Measurements from ENCODE around the gene TENM4. TPM values are rescaled to one million over a fixed set of nuclear protein-coding genes. Genes with fewer than 3 reads are reported as not detected.

Gene TENM4
- total RNA-seq (2016; rRNA removed; fragmentation: Illumina TruSeq; extraction: Trizol) = not detected in 2 replicates
- total RNA-seq (2016; cell fraction: cytosol; rRNA removed; fragmentation: Illumina TruSeq; extraction: Trizol; ENCODE audit: low read depth) = not detected in 2 replicates
- total RNA-seq (2016; cell fraction: insoluble cytoplasmic fraction; rRNA removed; fragmentation: Illumina TruSeq; extraction: Trizol) = not detected in 2 replicates
- not detected in 2 replicates for total RNA-seq (2016; cell fraction: membrane; rRNA removed; fragmentation: Illumina TruSeq; extraction: Trizol)
- total RNA-seq (2016; cell fraction: nucleus; rRNA removed; fragmentation: Illumina TruSeq; extraction: Trizol) = not detected in 2 replicates
- under 0.01 TPM in 1 of 2 replicates, not detected in the other for polyA plus RNA-seq (2011; rRNA removed)
- not detected in 2 replicates for polyA plus RNA-seq (2011; cell fraction: cytosol; rRNA removed)
- not detected in 2 replicates for polyA plus RNA-seq (2011; cell fraction: nucleus; rRNA removed)
- not detected in 2 replicates for polyA plus RNA-seq (2012)
- not detected in 2 replicates for polyA plus RNA-seq (2016; cell fraction: cytosol; fragmentation: Illumina TruSeq; extraction: Trizol; ENCODE audit: low read depth)
- polyA plus RNA-seq (2016; cell fraction: insoluble cytoplasmic fraction; fragmentation: Illumina TruSeq; extraction: Trizol; ENCODE audit: low read depth) = not detected in 2 replicates
- not detected in 2 replicates for polyA plus RNA-seq (2016; cell fraction: membrane; fragmentation: Illumina TruSeq; extraction: Trizol; ENCODE audit: low read depth)
- polyA plus RNA-seq (2016; cell fraction: nucleus; fragmentation: Illumina TruSeq; extraction: Trizol; ENCODE audit: insufficient read depth, low read depth) = not detected in 2 replicates
- 0.07 TPM in 1 of 2 replicates, not detected in the other for polyA minus RNA-seq (2011; rRNA and poly(A)+ RNA removed; ENCODE audit: low replicate concordance)
- not detected in 2 replicates for polyA minus RNA-seq (2011; cell fraction: cytosol; rRNA and poly(A)+ RNA removed)
- not detected in 2 replicates for polyA minus RNA-seq (2011; cell fraction: nucleus; rRNA and poly(A)+ RNA removed)
- Bru-seq, nascent RNA = percentile 0 among the genes with signal in this experiment
- not detected for BruChase-seq, experiment 1, labeled RNA remaining after a 6-hour chase
- percentile 0 among the genes with signal in this experiment for BruChase-seq, experiment 2, labeled RNA remaining after a 2-hour chase
- long read RNA-seq, experiment 1 = 0 reads
- long read RNA-seq, experiment 2 = 0 reads

DNA sequence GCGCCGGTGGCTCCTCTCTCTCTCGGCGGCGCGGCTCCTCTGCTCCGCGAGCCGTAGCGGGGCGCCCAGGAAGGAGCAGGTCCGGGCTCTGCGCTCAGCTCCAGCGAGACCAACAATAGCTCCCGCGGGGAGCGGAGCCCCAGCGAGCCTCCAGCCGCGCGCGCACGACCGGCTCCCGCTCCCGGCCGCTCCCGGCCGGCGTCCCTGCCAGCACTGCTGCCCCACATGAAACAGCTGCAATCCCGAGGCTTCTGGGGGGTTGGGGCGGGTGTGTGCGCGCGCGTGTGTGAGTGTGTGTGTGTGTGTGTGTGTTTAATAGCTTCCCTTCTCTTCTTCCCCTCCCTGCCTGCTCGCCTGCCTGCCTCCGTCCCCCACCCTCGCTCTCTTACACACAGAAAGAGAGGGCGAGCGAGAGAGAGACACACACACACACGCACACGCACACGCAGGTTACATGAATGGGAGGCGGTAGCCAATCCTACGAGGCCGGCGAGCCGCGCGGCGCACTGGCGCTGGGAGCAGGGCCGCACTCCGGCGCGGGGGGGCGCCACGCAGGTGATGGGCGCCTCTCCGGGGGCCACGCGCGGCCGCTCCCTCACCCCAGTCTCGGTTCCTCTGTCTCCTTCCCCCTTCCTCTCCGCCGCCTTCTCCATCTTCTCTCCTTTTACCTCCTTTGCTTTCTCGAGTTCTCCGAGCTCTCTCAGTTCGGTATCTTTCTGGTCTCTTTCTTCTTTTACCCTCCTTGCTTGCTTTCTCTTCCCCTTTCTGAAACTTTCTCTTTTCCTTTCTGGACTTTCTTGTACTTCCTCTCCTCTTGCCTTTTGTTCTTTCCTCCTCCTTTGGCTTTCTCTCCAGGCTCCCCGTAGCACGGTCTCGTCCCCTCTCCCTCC, at the start of gene TENM4:
TENM4 (minus strand) TSS at position 460 of the 890 bp plus-strand sequence. CDS start 371,086 bp downstream, outside the sequence.
- no peak within 1 kb of the TSS for H3K27ac ChIP-seq (ENCODE audit: extremely low read length, insufficient read depth, low read length)
- no peak within 1 kb of the TSS for H3K4me3 ChIP-seq (replicated peaks in 1 of 3; ENCODE audit: insufficient read depth in 1 of 3, low read depth in 2 of 3, low read length in 3 of 3)
- no peak within 1 kb of the TSS for H3K9ac ChIP-seq (ENCODE audit: insufficient read depth, low read depth, low read length)
- CTCF ChIA-PET (ENCODE audit: low intra/inter-chr PET ratio, low total read pairs) = no interaction called here
- H3K9me3 ChIP-seq (ENCODE audit: low read length) = no peaks in the 10 kb centered on the region
- H4K20me1 ChIP-seq (ENCODE audit: insufficient read depth, low read length) = no peaks in the 10 kb centered on the region
- H3K27me3 ChIP-seq (ENCODE audit: control insufficient read depth in 1 of 2, insufficient read depth in 2 of 2, low read length in 2 of 2) = peaks cover 3 to 55% of the 10 kb centered on the region in 2 experiments
- no peak within 1 kb of the TSS for H2AFZ ChIP-seq (ENCODE audit: low read length)
- H3K36me3 ChIP-seq (replicated peaks in 1 of 2; ENCODE audit: control insufficient read depth in 1 of 2, insufficient read depth in 2 of 2, low read length in 2 of 2) = no peaks in the 10 kb centered on the region
- FAIRE-seq (no peak), ATAC-seq (peak; percentile 80), DNase-seq (ENCODE audit: low spot score) (no peak)
- in situ Hi-C loops (cut with HindIII; ENCODE audit: extremely low pct_ligation_motif_present, low pct_unique_long_range_greater_than_20kb) = no loop called here
- TF ChIP-seq, protein P1, sequence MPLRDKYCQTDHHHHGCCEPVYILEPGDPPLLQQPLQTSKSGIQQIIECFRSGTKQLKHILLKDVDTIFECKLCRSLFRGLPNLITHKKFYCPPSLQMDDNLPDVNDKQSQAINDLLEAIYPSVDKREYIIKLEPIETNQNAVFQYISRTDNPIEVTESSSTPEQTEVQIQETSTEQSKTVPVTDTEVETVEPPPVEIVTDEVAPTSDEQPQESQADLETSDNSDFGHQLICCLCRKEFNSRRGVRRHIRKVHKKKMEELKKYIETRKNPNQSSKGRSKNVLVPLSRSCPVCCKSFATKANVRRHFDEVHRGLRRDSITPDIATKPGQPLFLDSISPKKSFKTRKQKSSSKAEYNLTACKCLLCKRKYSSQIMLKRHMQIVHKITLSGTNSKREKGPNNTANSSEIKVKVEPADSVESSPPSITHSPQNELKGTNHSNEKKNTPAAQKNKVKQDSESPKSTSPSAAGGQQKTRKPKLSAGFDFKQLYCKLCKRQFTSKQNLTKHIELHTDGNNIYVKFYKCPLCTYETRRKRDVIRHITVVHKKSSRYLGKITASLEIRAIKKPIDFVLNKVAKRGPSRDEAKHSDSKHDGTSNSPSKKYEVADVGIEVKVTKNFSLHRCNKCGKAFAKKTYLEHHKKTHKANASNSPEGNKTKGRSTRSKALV (CRISPR knock-in tag; IDR thresholded peaks at IDR 0.05) = peak; percentile 94
- TF ChIP-seq, protein P2, sequence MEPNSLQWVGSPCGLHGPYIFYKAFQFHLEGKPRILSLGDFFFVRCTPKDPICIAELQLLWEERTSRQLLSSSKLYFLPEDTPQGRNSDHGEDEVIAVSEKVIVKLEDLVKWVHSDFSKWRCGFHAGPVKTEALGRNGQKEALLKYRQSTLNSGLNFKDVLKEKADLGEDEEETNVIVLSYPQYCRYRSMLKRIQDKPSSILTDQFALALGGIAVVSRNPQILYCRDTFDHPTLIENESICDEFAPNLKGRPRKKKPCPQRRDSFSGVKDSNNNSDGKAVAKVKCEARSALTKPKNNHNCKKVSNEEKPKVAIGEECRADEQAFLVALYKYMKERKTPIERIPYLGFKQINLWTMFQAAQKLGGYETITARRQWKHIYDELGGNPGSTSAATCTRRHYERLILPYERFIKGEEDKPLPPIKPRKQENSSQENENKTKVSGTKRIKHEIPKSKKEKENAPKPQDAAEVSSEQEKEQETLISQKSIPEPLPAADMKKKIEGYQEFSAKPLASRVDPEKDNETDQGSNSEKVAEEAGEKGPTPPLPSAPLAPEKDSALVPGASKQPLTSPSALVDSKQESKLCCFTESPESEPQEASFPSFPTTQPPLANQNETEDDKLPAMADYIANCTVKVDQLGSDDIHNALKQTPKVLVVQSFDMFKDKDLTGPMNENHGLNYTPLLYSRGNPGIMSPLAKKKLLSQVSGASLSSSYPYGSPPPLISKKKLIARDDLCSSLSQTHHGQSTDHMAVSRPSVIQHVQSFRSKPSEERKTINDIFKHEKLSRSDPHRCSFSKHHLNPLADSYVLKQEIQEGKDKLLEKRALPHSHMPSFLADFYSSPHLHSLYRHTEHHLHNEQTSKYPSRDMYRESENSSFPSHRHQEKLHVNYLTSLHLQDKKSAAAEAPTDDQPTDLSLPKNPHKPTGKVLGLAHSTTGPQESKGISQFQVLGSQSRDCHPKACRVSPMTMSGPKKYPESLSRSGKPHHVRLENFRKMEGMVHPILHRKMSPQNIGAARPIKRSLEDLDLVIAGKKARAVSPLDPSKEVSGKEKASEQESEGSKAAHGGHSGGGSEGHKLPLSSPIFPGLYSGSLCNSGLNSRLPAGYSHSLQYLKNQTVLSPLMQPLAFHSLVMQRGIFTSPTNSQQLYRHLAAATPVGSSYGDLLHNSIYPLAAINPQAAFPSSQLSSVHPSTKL (CRISPR knock-in tag; IDR thresholded peaks at IDR 0.05) = no peak
- TF ChIP-seq, protein P3, sequence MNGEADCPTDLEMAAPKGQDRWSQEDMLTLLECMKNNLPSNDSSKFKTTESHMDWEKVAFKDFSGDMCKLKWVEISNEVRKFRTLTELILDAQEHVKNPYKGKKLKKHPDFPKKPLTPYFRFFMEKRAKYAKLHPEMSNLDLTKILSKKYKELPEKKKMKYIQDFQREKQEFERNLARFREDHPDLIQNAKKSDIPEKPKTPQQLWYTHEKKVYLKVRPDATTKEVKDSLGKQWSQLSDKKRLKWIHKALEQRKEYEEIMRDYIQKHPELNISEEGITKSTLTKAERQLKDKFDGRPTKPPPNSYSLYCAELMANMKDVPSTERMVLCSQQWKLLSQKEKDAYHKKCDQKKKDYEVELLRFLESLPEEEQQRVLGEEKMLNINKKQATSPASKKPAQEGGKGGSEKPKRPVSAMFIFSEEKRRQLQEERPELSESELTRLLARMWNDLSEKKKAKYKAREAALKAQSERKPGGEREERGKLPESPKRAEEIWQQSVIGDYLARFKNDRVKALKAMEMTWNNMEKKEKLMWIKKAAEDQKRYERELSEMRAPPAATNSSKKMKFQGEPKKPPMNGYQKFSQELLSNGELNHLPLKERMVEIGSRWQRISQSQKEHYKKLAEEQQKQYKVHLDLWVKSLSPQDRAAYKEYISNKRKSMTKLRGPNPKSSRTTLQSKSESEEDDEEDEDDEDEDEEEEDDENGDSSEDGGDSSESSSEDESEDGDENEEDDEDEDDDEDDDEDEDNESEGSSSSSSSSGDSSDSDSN (CRISPR knock-in tag; IDR thresholded peaks at IDR 0.05) = peak; percentile 5; the same call in 1 of the 2 replicates
- no peaks in the 10 kb centered on the region for H3K4me1 ChIP-seq (ENCODE audit: insufficient read depth, low read length)
- H3K4me2 ChIP-seq (ENCODE audit: low read depth, low read length) = 0 out of 2 replicates have a peak within 1 kb of the TSS, but pooled peaks have one; percentile 32
- H3K79me2 ChIP-seq (ENCODE audit: insufficient read depth, low read length) = no peaks in the 10 kb centered on the region
- 21% methylated on average over 15 of the region's 74 CpGs for WGBS (ENCODE audit: low lambda C conversion rate)
- intact Hi-C loops (cut with micrococcal nuclease; ENCODE audit: unreplicated experiment) = no loop called here
- POLR2A ChIA-PET = no interaction called here
- no TSS peak for BruUV-seq (replicated peaks)

Data from HepG2 (cell line).